GM19455 (cell line): ENCODE data around the gene POLE.

Experiments used
- ATAC-seq: cut with Tn5 transposase; IDR thresholded peaks from one replicate; pipeline ENCODE4 v1.9.1; 2021; ENCODE audit not compliant: unreplicated experiment

POLE gene, protein sequence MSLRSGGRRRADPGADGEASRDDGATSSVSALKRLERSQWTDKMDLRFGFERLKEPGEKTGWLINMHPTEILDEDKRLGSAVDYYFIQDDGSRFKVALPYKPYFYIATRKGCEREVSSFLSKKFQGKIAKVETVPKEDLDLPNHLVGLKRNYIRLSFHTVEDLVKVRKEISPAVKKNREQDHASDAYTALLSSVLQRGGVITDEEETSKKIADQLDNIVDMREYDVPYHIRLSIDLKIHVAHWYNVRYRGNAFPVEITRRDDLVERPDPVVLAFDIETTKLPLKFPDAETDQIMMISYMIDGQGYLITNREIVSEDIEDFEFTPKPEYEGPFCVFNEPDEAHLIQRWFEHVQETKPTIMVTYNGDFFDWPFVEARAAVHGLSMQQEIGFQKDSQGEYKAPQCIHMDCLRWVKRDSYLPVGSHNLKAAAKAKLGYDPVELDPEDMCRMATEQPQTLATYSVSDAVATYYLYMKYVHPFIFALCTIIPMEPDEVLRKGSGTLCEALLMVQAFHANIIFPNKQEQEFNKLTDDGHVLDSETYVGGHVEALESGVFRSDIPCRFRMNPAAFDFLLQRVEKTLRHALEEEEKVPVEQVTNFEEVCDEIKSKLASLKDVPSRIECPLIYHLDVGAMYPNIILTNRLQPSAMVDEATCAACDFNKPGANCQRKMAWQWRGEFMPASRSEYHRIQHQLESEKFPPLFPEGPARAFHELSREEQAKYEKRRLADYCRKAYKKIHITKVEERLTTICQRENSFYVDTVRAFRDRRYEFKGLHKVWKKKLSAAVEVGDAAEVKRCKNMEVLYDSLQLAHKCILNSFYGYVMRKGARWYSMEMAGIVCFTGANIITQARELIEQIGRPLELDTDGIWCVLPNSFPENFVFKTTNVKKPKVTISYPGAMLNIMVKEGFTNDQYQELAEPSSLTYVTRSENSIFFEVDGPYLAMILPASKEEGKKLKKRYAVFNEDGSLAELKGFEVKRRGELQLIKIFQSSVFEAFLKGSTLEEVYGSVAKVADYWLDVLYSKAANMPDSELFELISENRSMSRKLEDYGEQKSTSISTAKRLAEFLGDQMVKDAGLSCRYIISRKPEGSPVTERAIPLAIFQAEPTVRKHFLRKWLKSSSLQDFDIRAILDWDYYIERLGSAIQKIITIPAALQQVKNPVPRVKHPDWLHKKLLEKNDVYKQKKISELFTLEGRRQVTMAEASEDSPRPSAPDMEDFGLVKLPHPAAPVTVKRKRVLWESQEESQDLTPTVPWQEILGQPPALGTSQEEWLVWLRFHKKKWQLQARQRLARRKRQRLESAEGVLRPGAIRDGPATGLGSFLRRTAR (N-terminal part only)

GRCh38 chr12:132687211-132688164, at the start of gene POLE, which contains the start of gene PXMP2:
POLE (minus strand) TSS chr12:132687342; CDS start chr12:132687315, 27 bp downstream.
PXMP2 (plus strand) TSS chr12:132687587; CDS start chr12:132687671, 84 bp downstream.
- peak; percentile 89 for ATAC-seq

GRCh38 chr12:132736913-132737312, 49.8 kb upstream of the POLE start:
- no peak for ATAC-seq

GRCh38 chr12:132736378-132736777, 49.2 kb upstream of the POLE start:
- no peak for ATAC-seq

GRCh38 chr12:132735496-132735895, 48.4 kb upstream of the POLE start:
- no peak for ATAC-seq

DNA sequence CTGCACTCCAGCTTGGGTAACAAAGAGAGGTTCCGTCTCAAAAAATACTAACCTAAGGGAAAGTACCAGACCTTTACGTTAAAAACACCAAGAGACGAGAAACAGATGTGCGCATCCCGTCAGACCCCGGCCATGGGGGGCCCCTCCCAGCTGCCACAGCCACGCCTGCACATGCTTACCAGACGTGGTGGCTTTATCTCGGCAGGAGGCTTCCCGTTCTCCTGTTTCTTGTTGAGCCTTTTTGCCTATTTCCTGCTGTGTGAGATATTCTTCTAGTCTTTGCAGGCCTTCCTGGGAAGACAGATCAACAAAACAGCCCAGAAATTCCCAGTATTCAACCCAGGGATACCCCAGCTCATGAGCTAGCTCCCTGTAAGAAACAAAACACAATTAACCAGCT, 47.1 kb upstream of the POLE start:
- no peak for ATAC-seq

DNA sequence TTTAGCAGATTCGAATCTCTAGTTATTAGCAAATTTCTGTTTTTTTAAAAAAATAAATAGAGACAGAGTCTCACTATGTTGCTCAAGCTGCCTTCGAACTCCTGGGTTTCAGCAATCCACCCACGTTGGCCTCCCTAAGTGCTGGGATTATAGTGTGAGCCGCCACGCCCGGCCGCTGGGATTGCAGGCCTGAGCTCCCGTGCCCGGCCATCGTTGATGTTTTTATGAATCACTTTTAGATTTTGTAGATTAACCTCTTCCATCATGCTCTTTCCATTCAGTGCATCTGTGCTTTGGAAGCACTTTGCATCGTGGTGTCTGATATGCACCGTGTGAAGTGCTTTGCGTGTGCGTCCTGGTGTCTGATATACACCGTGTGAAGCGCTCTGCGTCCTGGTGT, 44.4 kb upstream of the POLE start:
- ATAC-seq = no peak

DNA sequence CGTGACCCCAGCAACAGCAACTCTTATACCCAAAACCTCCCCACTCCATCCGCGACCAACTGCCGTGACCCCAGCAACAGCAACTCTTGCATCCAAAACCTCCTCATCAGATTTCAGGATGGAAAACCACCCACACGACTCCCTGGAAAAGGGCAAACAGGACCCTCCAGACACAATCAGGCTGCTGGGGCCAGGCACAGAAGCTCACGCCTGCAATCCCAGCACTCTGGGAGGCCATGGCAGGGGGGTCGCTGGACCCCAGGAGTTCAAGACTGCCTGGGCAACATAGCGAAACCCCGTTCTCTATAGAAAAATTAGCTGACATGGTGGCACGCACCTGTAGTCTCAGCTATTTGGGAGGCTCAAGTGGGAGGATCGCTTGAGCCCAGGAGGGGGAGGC, 43.2 kb upstream of the POLE start:
- ATAC-seq = no peak

DNA sequence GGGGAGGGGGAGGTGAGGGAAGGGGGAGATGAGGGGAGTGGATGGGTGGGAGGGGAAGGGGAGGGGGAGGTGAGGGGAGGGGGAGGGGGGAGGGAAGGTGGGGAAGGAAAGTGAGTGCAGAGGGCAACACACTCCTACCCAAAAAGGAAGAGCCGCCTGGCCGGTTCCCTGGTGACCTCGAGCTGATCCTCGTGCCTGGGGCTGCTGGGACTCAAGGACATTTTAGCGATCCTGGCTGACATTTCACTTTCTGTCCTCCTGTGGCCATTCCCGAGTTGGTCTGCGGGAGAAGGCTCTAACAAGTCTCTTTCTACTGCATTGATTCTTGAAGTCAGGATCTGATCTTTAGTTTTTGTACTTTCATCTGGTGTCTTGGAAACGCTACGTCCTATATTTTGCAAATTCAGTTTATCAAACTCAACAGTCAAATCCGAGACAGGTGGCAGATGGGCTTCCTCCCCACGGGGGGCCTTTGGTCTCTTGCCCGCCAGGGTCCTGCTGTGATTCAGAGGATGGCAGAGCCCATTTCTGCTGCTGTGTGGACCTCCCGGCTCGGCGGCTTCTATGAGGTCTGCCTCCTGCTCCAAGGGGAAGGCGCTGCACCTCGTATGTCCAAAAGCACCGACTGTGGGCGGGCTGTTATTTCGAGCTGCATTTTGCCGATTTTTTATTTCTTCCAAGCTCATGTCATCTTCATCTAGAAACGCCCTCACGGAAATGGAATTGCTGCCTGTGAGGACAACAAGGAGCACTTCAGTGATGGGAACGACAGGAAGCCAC, 42.6 kb upstream of the POLE start:
- no peak for ATAC-seq

GRCh38 chr12:132728502-132728901, 41.4 kb upstream of the POLE start:
- ATAC-seq = no peak

DNA sequence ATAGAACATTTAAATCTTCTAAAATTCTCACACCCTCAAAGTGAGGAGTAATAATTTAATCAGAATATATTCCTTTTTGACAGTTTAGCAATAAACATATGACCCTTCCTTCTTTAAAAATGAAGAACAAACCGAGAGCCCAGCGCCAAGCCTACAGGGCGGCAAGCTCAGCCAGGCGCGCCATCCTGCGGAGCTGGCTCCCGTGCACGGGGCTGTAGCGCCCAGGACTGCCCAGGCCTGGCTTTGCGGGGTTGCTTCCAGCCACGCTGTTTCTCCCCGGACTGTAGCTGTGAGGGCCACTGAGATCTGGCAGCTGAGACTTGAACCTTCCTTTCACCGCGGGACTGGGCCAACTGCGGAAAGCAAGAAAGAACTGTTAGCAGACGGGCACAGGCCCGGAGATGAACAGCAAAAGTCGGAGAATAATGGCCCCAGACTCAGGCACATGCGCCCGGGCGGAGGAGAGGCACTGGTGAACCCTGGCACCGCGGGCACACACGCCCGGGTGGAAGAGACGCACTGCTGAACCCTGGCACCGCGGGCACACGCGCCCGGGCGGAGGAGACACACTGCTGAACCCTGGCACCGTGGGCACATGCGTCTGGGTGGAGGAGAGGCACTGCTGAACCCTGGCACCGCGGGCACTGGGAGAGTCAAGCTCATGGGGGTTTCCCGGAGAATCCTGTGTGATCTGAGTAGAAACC, 40.1 kb upstream of the POLE start:
- ATAC-seq = no peak

- no peak for ATAC-seq
Measured at GRCh38 chr12:132726386-132726785, 39.2 kb upstream of the POLE start.

DNA sequence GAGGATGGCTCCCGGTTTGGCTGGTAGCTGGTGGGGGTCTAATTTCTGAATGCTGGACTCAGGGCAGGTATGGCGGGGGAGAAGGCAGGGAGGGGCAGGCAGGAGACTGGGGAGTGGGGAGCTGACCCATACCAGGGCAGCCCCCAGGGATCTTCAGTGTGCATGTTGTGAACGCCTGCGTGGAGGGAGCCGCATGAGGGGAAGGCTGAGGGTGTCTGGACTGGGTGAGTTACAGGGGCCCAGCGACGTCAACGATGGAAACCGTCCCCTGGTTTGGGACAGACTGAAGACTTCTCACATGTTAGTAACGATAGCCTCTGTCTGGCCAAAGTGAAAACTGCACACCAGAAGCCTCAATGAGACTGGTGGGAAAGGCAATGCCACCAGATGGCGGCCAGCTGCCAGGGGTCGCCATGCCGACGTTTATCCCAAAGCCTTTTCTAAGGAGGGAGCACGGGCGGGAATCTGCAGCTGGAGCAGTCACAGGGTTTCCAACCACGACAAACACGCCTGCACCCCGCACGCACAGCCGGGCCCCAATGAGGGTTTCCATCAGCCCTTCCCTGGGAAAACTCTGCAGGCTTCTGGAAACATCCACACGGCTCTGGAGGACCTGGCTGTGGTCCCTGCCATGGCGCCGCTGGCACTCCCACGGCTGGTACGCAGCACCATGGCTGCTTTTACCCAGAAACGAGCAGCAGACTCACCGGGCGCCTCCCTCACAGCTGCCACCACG, 37.5 kb upstream of the POLE start:
- ATAC-seq = no peak

DNA sequence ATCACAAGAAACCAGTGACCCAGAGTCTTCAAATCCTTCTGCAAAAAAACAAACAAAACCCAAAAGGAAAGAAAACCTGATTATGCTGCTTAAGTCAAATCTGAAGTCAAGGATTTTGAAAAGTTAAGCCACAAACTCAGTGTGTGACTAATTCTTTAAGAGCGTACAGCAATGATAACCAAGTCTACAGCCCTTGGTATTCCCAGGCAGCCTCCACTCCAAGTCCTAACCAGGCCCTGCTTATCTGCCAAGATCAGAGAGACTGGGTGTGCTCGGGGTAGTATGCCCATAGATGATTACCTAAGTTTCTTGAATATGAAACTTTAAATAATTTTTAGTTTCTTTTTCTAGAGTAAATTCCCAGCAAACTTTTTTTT, 36.6 kb upstream of the POLE start:
- no peak for ATAC-seq

DNA sequence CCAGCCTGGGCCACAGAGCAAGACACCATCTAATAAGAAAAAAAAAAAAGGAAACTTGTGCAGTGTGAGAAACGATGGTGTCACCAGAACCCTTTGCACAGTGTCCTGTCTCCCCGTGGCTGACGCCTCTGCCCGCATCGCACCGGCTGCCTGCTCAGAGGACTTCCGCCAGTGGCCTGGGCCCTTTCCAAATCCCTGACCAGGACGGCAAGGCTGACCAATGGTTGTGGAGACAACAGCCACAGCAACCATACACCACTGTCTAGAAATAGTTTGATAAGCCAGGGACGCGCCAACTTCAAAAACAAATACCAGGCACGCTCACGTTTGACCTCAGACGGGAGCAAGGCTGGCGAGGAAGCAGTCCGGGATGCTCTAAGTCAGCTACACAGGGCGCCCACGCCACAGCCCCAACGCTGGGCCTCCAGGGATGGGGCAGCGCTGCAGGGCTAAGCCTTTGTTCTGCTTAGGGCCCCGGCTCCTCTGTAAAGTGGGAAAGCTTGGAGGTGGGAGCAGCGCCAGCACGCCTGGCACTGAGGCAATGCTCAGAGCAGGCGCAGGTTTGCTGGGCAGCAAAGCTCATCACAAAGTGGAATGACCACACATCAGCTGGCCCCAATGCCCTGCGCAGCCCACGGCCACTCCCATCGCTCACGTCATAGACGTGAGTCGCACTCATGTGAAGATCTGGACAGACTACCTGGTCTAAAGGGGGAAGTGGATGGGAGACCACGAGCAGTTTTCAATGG, 36.0 kb upstream of the POLE start:
- no peak for ATAC-seq

DNA sequence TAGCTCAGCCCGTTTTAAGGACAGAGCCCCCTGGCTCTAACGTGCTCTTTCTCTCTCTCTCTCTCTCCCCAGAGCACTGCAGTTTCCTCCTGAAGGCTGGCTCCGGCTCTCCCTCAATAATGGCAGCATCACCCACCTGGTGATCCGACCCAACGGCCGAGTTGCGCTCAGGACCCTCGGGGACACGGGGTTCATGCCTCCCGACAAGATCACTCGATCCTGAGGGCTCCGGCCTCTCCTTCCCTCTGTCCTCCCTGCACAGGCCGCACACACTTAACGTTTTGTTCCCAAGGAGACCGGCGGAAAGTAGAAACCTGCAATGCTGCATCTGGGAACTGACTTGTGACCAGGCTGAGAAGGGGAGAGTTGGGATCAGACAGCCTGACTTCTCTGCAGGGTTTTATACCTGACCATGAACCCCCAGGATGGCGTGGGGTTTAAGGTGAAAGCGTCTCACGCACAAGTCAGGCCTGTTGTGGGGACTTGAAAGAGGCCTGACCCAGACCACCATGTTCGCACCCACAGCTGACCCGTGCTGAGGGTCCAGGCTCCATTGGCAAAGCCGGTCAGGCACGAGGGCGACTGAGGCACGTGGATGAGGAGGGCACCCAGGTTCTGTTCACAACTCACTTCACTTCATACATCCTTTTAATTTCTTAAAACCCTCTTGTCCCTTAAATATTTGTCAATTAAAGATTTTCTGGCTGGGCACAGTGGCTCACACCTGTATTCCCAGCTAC, 33.6 kb upstream of the POLE start:
- ATAC-seq = no peak

DNA sequence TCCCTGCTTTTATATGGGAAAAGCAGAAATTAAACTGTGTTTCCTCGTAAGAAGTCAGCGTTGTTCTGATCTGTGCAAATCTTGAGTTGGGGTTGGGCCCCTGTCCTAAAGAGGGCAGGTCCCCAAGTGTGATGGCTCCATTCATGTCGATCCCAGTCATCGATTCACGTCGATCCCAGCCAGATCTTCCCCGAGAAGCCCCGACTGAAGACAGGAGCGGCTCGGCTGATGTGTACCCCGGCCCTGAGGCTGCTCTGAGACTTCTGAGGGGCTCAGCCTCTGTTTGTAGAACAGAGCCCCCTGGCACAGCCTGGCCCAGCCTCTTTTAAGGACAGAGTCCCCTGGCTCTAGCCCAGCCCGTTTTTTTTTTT, 32.8 kb upstream of the POLE start:
- no peak for ATAC-seq
